ENCODE data around the gene ALKBH2.

Gene ALKBH2

DNA sequence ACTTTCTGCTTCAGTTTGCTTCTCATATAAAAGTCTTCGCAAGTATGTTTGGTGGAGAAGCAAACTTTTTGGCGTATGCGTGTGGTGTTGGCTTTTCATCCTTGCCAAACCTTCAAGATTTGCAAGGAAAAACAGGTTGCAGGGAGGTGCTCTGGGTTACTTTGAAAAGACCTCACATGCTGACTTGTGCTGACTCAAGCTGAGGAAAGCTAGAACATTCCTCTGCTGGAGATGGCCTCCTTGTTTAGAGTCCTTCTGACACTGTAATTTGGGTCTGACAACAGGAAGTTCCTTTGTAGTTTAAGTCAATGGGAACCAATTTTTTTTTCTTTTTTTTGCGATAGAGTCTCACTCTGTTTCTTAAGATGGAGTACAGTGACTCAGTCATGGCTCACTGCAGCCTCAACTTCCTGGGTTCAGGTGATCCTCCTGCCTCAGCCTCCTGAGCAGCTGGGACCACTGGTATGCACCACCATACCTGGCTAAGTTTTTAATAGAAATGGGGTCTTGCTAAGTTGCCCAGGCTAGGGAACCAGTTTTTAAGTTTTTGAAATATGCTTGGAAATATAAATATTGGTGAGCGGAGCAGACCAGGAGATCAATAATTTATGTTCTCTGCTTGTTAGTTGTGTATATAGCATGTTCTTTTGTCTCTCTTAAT, 20.5 kb upstream of the ALKBH2 start:
- no peak for DNase-seq

GRCh38 chr12:109112720-109113465, 19.6 kb upstream of the ALKBH2 start:
- no peak for DNase-seq

DNA sequence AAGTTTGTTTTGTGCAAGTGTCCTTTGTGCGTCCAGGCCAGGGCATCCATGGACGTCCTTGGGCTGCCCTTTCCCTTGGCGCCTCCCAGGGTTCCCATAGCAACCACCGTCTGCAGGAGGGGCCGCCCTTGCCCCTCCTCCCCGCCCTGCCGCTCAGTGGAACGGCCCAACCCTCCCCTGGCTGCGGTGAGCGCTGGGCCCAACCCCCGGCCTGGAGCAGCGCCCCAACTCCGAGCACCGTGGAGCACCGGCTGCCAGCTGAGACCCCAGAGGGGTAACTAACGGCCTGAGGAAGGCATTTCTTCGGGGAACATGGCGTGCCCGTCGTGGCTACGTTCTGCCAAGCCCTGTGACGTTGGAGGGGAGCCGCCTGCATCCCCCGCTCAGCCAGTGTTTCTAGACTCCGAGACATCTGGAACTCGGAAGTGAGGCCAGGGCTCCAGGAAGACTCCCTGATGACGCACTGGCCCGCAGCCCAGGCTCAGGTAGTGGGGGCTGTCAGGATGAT, 17.8 kb upstream of the ALKBH2 start:
- DNase-seq = no peak

GRCh38 chr12:109109746-109110350, 16.6 kb upstream of the ALKBH2 start:
- DNase-seq = no peak

- no peak for DNase-seq
Observed at GRCh38 chr12:109105176-109105575, 11.9 kb upstream of the ALKBH2 start.

DNA sequence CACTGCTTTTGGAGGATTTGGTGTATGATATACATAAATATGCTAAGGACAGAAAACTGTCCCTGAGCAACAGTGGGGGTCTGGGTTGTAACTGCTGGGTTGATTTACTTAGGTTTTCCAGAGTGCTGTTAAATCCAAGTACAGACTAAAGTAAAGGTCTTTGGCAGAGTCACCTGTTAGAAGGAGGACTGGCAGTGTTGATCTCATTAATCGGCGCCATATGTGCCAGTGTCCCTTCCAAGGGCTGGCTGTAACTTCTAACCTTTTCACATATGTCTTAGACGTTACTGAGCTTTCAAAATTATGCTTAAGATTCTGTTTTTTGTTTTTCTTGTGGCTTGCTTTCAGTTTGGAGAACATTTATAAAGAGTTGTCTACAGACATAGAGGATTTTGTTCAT, 9.2 kb upstream of the ALKBH2 start:
- DNase-seq = no peak

GRCh38 chr12:109100741-109101140, 7.5 kb upstream of the ALKBH2 start:
- DNase-seq = no peak

- no peak for DNase-seq
Observed at GRCh38 chr12:109099431-109100020, 6.3 kb upstream of the ALKBH2 start.

DNA sequence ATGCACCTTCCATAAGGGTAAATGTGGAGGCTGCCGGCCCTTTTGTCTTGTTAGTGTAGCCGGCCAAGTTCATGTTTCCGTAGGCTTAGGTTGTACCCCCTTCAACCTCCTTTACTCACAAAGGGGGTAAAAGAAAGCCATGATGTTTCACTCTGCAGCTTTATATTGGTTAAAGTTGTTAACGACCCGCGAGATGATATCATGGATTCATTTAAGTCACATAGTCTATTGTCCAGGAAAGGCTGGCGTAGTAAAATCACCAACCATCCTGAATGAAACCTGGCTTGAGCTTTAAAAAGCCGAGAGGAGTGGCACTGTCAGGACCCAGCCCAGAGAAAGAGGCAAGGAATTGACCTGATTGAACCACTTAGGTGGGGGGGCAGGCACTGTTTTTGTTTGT, 5.4 kb upstream of the ALKBH2 start:
- no peak for DNase-seq

DNA sequence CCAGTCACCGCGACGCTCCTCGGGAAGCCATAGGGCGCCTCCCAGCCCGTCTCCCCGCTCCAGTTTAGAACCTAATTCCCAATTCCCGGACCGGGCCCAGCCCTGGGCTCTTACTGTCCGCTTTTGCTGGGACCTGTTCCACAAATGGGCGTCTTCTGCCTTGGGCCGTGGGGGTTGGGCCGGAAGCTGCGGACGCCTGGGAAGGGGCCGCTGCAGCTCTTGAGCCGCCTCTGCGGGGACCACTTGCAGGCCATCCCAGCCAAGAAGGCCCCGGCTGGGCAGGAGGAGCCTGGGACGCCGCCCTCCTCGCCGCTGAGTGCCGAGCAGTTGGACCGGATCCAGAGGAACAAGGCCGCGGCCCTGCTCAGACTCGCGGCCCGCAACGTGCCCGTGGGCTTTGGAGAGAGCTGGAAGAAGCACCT, 4.9 kb upstream of the ALKBH2 start:
- DNase-seq = no peak

GRCh38 chr12:109097435-109098182, 4.3 kb upstream of the ALKBH2 start, which contains the start of gene UNG:
Gene UNG (plus strand): TSS chr12:109097597. CDS start chr12:109097680, 83 bp downstream.
- DNase-seq = peak; percentile 93

DNA sequence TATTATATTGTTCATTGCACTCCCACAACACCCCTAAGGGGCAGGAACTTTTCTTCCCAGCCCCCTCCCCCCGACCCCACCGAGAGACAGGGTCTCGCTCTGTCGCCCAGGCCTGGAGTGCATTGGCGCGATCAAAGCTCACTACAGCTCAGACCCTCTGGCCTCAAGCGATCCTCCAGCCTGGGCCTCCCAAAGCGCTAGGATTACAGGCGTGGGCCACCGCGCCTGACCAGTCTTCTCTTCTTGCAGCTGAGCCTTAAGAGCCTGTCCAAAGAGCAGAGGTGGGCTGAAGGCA, 3.8 kb upstream of the ALKBH2 start:
- DNase-seq = no peak

DNA sequence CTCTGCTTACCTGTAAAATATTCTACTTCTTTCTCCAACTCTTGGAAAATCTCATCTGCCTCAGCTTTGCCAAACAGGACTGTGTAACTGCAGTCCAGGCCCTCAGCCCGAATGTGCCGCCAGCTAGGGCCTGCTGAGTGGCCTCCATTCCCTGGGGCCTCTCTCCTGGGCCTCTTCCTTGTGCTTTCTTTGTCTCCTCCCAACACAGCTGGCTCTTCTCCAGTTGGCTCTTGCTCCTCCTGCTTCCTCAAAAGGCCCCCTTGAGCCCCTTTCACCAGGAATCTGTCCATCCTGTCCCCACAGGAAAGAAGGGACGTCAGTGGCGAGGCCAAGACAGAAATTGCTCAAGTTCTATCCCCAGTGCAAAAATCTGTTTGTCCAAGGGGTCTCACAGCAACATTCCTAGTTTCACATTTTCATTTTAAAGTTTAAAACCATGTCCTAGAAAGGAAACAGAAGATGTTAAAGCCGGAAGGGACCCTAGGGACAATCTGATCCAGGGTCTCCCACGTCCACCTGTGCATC, 713 bp downstream of the ALKBH2 start:
- DNase-seq = no peak

- DNase-seq = no peak
Observed at GRCh38 chr12:109089683-109090082, 3.6 kb downstream of the ALKBH2 start.

DNA sequence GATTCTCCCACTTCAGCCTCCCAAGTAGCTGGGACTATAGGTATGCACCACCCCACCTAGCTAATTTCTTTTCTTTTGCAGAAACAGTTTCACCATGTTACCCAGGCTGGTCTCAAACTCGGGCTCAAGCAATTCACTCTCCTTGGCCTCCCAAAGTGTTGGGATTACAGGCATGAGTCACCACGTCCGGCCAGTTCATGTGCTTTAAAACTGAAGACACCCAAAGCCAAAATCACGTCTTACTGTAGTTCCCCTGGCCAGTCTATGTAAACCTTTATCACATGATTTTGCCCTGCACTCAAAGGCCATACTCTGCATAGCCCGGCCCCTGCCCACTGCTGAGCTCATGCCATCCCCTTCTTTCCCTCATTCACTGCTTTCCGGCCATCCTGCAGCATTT, 4.5 kb downstream of the ALKBH2 start:
- DNase-seq = no peak

- DNase-seq = no peak
Observed at GRCh38 chr12:109087250-109087649, 6.0 kb downstream of the ALKBH2 start.

- DNase-seq = no peak
Observed at GRCh38 chr12:109085590-109085989, 7.7 kb downstream of the ALKBH2 start.

- DNase-seq = no peak
Observed at GRCh38 chr12:109084425-109084824, 8.8 kb downstream of the ALKBH2 start.

GRCh38 chr12:109082751-109083150, 10.5 kb downstream of the ALKBH2 start:
- DNase-seq = no peak

DNA sequence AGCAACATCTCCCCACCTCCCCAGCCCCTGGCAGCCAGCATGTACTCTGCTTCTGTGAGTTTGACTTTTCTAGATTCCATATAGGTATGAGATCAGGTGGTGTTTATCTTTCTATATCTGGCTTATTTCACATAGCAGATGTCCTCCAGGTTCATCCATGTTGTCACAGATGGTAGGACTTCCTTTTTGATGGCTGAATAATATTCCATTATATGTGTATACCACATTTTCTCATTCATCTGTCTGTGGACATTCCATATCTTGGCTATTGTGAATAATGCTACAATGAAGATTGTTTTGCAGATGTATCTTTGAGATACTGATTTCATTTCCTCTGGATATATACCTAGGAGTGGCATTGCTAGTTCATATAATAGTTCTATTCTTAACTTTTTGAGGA, 18.4 kb downstream of the ALKBH2 start:
- no peak for DNase-seq

DNA sequence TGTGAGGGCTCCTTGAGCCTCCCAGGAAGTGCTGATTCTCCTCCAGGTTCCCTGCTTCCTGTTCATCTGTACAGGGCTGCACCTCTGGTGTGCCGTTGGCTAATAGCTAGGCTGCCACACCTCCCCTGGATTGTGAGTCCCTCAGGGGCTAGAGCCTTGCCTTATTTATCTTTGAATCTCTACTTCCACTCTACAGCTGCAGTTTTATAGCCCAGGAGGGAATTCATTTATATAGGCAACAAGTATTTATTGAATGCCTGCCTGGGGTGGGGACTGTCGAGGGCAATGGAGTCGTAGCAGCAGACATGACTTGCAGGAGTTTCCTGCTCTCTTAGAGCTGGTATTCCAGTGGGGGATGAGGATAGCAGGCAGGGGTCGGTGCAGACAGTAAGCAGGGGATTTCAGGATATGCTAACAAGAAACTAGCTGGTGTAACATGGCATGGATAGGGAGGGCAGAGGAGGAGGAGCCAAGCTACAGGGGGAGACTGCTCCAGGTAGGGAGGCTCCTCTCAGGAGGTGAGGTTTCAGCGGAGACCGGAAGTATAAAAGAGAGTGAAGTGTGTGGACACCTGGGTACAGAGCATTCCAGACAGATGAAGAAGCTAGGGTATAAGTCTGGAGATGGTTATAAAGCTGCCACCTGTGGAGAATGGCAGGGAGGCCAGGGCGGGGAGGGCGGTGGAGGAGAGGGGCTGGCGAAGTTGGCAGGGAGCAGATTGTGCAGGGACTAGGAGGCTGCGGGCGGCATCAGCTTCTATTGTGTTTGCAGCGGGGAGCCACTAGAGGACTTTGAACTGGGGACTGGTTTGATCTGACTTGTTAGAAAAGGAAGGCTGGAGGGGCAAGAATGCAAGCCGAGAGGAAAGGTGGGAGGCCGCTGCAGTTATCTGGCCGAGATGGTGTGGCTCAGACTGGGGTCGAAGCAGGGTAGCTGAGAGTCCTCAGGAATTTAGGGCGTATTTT, 23.7 kb downstream of the ALKBH2 start:
- no peak for DNase-seq

GRCh38 chr12:109065853-109066193, 27.4 kb downstream of the ALKBH2 start:
- no peak for DNase-seq

All from GDM1 (cell line).